ENCODE results near the gene KIF26B. TPM values are rescaled to one million over a fixed set of nuclear protein-coding genes. Genes with fewer than 3 reads are reported as not detected.
A peak's percentile ranks its signal among the peaks of the same experiment; 100 is the strongest.

KIF26B gene
- polyA plus RNA-seq, 4 donors, result 31.8 to 38.0 (median 33.9) TPM

- DNase-seq (ENCODE audit: low read depth in 4 of 4, low spot score in 3 of 4), result no peak
These were observed 387.6 kb downstream of the KIF26B start for GRCh38 chr1:245542365-245542764.

- DNase-seq (ENCODE audit: low read depth in 4 of 4, low spot score in 3 of 4), result no peak
These were observed 389.5 kb downstream of the KIF26B start for GRCh38 chr1:245544236-245544635.

- no peak for DNase-seq (ENCODE audit: low read depth in 4 of 4, low spot score in 3 of 4)
These were observed 392.1 kb downstream of the KIF26B start for GRCh38 chr1:245546875-245547274.

- no peak for DNase-seq (ENCODE audit: low read depth in 4 of 4, low spot score in 3 of 4)
These were observed 395.4 kb downstream of the KIF26B start for GRCh38 chr1:245549996-245550719.

GRCh38 chr1:245550720-245551043, 395.9 kb downstream of the KIF26B start:
- DNase-seq (ENCODE audit: low read depth in 4 of 4, low spot score in 3 of 4), result no peak

- DNase-seq (ENCODE audit: low read depth in 4 of 4, low spot score in 3 of 4), result no peak
These were observed 396.8 kb downstream of the KIF26B start for GRCh38 chr1:245551536-245551935.

- no peak for DNase-seq (ENCODE audit: low read depth in 4 of 4, low spot score in 3 of 4)
These were observed 397.5 kb downstream of the KIF26B start for GRCh38 chr1:245552331-245552730.

- no peak for DNase-seq (ENCODE audit: low read depth in 4 of 4, low spot score in 3 of 4)
These were observed 401.3 kb downstream of the KIF26B start for GRCh38 chr1:245556057-245556456.

GRCh38 chr1:245558069-245558468, 403.3 kb downstream of the KIF26B start:
- no peak for DNase-seq (ENCODE audit: low read depth in 4 of 4, low spot score in 3 of 4)

GRCh38 chr1:245560316-245560859, 405.6 kb downstream of the KIF26B start:
- DNase-seq (ENCODE audit: low read depth in 4 of 4, low spot score in 3 of 4), result no peak

GRCh38 chr1:245561665-245562234, 407.0 kb downstream of the KIF26B start:
- no peak for DNase-seq (ENCODE audit: low read depth in 4 of 4, low spot score in 3 of 4)

- DNase-seq (ENCODE audit: low read depth in 4 of 4, low spot score in 3 of 4), result no peak
These were observed 411.3 kb downstream of the KIF26B start for GRCh38 chr1:245566134-245566533.

GRCh38 chr1:245566952-245567351, 412.2 kb downstream of the KIF26B start:
- DNase-seq (ENCODE audit: low read depth in 4 of 4, low spot score in 3 of 4), result peak; percentile 59 to 74 (median 70)

- no peak for DNase-seq (ENCODE audit: low read depth in 4 of 4, low spot score in 3 of 4)
These were observed 417.1 kb downstream of the KIF26B start for GRCh38 chr1:245571815-245572294.

GRCh38 chr1:245572709-245573108, 417.9 kb downstream of the KIF26B start:
- DNase-seq (ENCODE audit: low read depth in 4 of 4, low spot score in 3 of 4), result no peak

GRCh38 chr1:245575710-245576109, 420.9 kb downstream of the KIF26B start:
- DNase-seq (ENCODE audit: low read depth in 4 of 4, low spot score in 3 of 4), result no peak

GRCh38 chr1:245576323-245576722, 421.5 kb downstream of the KIF26B start:
- DNase-seq (ENCODE audit: low read depth in 4 of 4, low spot score in 3 of 4), result no peak

- no peak for DNase-seq (ENCODE audit: low read depth in 4 of 4, low spot score in 3 of 4)
These were observed 422.7 kb downstream of the KIF26B start for GRCh38 chr1:245577191-245578157.

GRCh38 chr1:245578308-245578707, 423.5 kb downstream of the KIF26B start:
- no peak for DNase-seq (ENCODE audit: low read depth in 4 of 4, low spot score in 3 of 4)

GRCh38 chr1:245578771-245579170, 424.0 kb downstream of the KIF26B start:
- DNase-seq (ENCODE audit: low read depth in 4 of 4, low spot score in 3 of 4), result no peak

- DNase-seq (ENCODE audit: low read depth in 4 of 4, low spot score in 3 of 4), result no peak
These were observed 425.1 kb downstream of the KIF26B start for GRCh38 chr1:245579881-245580280.
